ENCODE results near the gene GNG4.

- no peak for TF ChIP-seq RAD21 (IDR thresholded peaks at IDR 0.05; ENCODE audit: low read length)
- TF ChIP-seq MAZ (IDR thresholded peaks at IDR 0.05; ENCODE audit: borderline replicate concordance, low read depth, low read length): no peak
- TF ChIP-seq CTCF (conservative IDR thresholded peaks at IDR 0.05; ENCODE audit: low read depth, low read length): no peak
- TF ChIP-seq, protein P1, sequence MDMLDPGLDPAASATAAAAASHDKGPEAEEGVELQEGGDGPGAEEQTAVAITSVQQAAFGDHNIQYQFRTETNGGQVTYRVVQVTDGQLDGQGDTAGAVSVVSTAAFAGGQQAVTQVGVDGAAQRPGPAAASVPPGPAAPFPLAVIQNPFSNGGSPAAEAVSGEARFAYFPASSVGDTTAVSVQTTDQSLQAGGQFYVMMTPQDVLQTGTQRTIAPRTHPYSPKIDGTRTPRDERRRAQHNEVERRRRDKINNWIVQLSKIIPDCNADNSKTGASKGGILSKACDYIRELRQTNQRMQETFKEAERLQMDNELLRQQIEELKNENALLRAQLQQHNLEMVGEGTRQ (IDR thresholded peaks at IDR 0.05; ENCODE audit: low read depth, low read length): no peak
- TF ChIP-seq POLR2A (IDR thresholded peaks at IDR 0.05; ENCODE audit: low read depth, low read length): no peak
- no peak for TF ChIP-seq RCOR1 (IDR thresholded peaks at IDR 0.05; ENCODE audit: insufficient replicate concordance, low read length)
- no peak for TF ChIP-seq CEBPB (IDR thresholded peaks at IDR 0.05; ENCODE audit: low read depth, low read length)
Observed at GRCh38 chr1:235579891-235580290, 69.7 kb downstream of the GNG4 start.
